22Rv1 (cell line): Measurements from ENCODE around the gene FLNB.
A peak's percentile ranks its signal among the peaks of the same experiment; 100 is the strongest.

ENCODE experiments used
- H3K27ac ChIP-seq: fragments of 450-650 bp; 2 replicates; pipeline ENCODE4 v1.5.1; 2017
- ZFX ChIP-seq: fragments of 450-650 bp; IDR thresholded peaks from 2 replicates; pipeline ENCODE4 v1.6.1; 2017; ENCODE audit warnings: antibody characterized with exemption, borderline replicate concordance
- TF ChIP-seq, protein P1 (sequence below): fragments of 450-650 bp; IDR thresholded peaks from 2 replicates; pipeline ENCODE4 v1.5.1; 2017; ENCODE audit warnings: mild to moderate bottlenecking

FLNB gene

GRCh38 chr3:58164199-58164879 is 156.1 kb downstream of the FLNB start:
- H3K27ac ChIP-seq = no peak overlapping the region
- TF ChIP-seq ZFX = no peak
- TF ChIP-seq, protein P1, sequence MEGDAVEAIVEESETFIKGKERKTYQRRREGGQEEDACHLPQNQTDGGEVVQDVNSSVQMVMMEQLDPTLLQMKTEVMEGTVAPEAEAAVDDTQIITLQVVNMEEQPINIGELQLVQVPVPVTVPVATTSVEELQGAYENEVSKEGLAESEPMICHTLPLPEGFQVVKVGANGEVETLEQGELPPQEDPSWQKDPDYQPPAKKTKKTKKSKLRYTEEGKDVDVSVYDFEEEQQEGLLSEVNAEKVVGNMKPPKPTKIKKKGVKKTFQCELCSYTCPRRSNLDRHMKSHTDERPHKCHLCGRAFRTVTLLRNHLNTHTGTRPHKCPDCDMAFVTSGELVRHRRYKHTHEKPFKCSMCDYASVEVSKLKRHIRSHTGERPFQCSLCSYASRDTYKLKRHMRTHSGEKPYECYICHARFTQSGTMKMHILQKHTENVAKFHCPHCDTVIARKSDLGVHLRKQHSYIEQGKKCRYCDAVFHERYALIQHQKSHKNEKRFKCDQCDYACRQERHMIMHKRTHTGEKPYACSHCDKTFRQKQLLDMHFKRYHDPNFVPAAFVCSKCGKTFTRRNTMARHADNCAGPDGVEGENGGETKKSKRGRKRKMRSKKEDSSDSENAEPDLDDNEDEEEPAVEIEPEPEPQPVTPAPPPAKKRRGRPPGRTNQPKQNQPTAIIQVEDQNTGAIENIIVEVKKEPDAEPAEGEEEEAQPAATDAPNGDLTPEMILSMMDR = no peak

DNA sequence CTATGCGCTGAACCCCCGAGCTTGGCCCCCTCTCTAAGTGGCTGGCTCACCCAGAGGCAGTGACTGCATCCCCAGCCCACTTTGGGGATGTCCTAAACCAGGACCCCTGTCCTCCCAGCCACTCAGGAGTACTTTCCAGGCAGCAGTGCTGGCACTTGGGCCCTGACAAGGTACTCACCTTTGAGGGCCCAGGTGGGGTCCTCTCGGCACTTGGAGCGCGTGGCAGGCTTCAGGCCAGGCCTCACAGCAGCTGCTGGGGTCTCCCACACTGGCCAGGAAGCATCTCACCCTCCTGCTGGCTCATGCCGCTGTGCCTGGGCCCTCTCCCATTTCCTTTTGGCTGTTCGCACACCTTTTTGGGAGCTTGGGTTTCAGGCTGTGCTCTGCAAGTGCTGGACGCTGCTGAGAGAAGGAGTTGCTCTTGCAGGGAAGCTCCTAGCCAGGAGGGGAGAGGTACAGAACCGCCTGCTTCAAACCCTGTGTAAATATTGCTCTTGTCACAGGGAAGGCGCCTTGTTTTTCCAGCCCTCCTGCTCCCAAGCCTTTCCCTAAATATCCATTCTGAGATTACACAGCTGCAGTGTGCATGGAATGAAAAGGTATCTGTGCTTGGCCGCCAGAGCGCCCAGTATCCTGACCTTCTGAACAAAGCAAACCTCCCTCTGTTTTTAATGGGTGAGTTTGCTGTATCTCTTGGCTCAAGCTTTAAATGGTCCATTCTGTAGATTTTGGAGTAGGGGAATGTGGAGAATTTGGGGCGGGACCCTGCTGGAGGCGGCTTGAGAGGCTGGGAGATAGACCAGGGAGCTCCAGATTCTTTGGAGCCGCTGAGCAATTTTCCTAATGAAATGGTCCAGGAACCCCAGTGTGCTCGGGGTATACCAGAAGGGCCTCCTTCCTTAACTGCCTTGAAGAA is 156.9 kb downstream of the FLNB start:
- TF ChIP-seq, protein P1 = no peak
- TF ChIP-seq ZFX = no peak
- no peak overlapping the region for H3K27ac ChIP-seq

DNA sequence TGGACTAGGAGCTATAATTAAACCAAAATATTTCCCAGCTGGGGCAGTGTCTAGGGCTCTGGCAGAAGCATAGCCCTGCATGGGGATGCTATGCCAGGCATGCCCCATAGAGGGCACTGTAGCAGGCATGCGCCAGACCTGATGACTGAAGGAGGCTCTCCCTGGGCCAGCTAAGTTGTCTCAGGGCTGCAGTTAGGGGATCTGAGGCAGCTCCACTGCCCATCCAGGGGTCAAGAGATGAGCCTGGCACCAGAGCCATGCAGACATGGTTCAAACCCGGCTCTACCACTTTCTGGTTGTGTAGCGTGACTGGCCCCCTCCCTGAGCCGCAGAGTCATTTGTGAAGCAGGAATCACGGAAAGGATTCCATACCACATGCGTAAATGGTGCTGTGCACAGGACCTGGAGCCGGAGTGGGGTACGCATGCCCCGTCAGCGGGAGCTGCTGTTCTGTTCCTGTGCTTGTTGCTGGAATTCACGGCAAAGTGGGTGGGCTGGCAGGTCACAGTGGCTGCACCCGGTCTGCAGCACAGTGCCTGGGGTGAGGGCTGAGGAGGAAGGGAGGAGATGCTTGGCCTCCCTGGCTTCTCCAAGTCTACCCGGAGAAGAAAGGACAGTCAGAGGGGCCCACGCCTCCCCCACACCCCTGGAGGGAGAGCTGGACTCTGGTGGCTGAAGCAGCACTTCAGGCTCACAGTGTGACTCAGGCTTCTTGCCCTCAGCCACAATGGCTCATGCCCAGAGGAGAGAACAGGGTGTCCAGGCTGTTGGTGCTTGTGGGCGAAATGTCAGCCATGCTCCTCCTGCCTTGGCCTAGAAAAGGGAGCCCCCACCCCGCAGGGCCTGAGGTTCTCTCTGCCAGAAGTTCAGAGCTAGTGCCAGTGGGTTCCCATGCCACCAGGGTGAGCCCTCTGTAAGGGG is 159.5 kb downstream of the FLNB start:
- H3K27ac ChIP-seq = no peak overlapping the region
- TF ChIP-seq, protein P1 = peak; percentile 95
- TF ChIP-seq ZFX = no peak

DNA sequence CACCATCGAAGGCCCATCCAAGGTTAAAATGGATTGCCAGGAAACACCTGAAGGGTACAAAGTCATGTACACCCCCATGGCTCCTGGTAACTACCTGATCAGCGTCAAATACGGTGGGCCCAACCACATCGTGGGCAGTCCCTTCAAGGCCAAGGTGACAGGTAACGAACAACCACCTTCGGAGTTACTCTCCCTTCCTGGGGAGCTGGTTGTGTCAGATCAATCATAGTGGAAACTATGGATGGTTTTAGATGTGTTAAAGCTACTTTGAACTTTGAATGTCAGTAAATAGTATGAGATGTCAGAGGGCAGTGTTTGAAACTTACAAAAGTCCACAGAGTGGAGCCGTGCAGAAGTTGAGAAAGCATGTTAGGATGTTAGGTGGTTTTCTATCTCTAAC is 160.3 kb downstream of the FLNB start:
- TF ChIP-seq, protein P1 = no peak
- TF ChIP-seq ZFX = no peak
- H3K27ac ChIP-seq = no peak overlapping the region

- no peak overlapping the region for H3K27ac ChIP-seq
- TF ChIP-seq ZFX = no peak
- TF ChIP-seq, protein P1 = no peak
Measured at GRCh38 chr3:58169371-58169770, 161.1 kb downstream of the FLNB start.

DNA sequence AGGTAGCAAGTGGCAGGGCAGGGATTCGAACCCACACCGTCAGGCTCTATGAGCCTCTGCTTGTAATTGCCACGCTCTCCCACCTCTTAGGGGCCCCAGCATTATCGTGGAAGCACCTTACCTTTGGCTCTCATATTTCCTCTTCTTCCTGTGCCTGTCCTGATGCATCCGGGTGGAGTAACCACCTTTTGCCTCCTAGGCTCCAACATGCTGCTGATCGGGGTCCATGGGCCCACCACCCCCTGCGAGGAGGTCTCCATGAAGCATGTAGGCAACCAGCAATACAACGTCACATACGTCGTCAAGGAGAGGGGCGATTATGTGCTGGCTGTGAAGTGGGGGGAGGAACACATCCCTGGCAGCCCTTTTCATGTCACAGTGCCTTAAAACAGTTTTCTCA is 162.2 kb downstream of the FLNB start:
- no peak overlapping the region for H3K27ac ChIP-seq
- TF ChIP-seq ZFX = no peak
- TF ChIP-seq, protein P1 = no peak
